Measurements from ENCODE around the gene NEK8.
"Not testable (repeated sequence)": the region's sequence is repeated elsewhere in the genome, so short reads cannot be mapped to it uniquely, and the experiment has no call there.

Gene NEK8

DNA sequence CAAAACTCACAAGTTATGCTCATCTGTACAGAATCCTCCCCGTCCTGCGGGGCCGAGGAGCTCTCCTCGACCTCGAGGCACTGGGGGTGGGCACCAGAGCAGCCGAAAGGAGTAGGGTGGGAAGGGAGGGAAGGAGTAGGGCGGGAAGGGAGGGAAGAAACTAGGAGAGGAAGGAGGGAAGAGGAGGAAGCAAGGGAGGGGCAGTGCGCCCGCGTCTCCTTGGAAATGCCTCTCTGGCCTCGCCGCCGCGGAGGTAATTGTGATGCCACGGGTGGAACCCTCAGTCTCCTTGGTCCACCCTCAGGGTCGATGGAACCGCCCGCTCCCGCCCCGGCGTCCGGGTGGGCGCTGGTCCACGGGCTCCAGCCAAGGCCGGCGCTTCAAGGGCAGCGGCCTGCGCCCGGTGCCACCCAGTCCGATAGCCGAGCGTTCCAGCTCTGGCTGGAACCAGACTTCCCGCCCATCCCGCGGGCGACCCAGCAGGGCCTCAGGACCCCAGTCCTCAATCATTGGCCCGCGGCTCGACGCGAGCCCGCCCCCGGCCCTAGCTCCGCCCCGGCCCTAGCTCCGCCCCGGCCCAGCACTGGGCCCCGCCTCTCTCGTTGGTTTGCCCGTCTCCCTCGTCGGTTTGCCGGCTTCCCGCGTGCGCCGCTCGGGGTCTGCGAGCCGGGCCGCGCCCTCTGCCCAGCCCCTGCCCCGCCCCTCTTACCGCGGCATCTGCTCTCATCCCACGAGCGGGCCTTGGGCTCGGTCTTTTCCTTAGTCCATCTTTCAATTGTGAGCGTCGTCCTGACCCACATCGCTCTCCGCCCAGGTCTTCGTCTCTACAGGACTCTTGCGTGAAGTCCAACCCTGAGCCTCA is 17.5 kb upstream of the NEK8 start:
- DNase-seq = peak; percentile 89

- DNase-seq = no peak
Observed at GRCh38 chr17:28711723-28712031, 16.9 kb upstream of the NEK8 start, which contains the start of gene PROCA1. PROCA1 (minus strand) TSS chr17:28711888; CDS start chr17:28711660, 228 bp downstream.

- DNase-seq = peak; percentile 78
Observed at GRCh38 chr17:28712032-28712704, 16.4 kb upstream of the NEK8 start.

DNA sequence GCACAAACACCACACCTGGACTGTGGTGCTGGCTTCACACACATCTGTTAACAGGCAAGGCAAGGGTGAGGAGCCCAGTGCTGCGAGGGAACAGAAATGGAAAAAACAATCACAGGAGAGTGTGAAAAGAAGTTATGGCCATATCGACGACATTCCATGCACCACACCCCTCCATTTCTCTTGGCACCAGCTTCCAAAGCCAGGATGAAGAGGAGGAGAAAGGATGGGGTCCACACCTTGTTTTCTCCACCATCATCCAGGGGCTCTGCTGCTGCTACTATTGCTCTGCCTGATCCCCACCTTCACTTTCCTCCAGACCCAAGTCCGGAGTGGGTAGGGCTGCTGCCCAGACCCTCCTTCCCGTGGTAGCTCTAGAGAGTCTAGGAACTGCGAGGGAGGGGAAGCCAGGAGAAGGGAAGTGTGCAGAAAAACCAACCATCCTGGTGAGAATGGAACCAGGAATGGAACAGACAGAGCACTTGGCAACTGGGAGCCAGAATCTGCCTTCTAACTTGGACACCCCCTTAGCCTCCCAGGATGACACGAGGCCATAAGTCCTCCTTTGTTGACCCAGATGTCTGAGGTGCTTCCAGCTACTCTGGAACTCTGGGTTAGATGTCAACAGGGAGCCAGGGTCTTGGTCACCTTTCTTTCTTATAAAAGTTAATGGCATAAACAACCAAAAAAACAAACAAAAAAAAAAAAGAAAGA is 15.7 kb upstream of the NEK8 start:
- DNase-seq = no peak

GRCh38 chr17:28714281-28714680 is 14.3 kb upstream of the NEK8 start:
- no peak for DNase-seq

GRCh38 chr17:28715217-28715616 is 13.4 kb upstream of the NEK8 start:
- DNase-seq = no peak

GRCh38 chr17:28716740-28717577 is 11.6 kb upstream of the NEK8 start:
- peak; percentile 13 for DNase-seq

GRCh38 chr17:28717578-28718332 is 10.8 kb upstream of the NEK8 start, which contains the start of gene RAB34:
RAB34 (minus strand) TSS chr17:28717868; CDS start chr17:28717266, 602 bp downstream.
- peak; percentile 46 for DNase-seq

- DNase-seq = no peak
Observed at GRCh38 chr17:28718333-28719020, 10.1 kb upstream of the NEK8 start.

GRCh38 chr17:28719021-28719433 is 9.6 kb upstream of the NEK8 start:
- DNase-seq = no peak

DNA sequence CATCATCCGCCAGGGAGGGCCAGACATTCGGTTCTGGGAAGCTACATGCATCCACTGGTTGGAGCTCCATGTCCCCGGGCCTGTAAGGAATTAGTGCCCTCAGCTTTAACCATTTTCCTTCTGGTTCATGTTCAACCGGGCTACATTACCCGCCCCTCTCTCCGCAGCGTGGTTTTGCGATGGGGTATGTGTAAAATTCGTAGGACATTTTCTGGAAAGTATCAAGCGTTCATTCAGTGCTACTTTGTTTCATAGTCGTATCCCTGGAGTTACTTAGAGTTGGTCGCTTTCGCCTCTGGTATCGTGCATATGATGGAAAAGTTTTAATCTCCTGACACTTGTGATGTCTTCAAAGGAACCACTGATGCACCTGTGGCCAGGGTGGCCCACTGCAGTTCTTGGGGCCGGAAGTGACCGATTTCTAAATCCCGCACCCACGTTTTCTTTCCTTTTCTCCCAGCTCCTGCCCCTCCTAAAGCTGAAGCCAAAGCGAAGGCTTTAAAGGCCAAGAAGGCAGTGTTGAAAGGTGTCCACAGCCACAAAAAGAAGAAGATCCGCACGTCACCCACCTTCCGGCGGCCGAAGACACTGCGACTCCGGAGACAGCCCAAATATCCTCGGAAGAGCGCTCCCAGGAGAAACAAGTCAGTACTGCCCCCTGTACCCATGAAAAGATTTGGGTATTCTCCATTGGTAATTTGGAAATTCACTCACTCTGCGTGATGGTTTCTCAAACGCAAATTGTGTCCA is 8.2 kb upstream of the NEK8 start:
- DNase-seq = no peak

DNA sequence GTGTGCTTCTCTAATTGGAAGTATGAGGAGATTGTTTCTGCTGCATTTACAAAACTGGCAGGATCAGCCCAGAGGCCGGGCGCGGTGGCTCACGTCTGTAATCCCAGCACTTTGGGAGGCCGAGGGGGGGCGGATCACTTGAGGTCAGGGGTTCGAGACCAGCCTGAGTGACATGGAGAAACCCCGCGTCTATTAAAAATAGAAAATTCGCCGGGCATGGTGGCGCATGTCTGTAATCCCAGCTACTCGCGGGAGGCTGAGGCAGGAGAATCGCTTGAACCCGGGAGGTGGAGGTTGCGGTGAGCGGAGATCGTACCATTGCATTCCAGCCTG is 7.6 kb upstream of the NEK8 start:
- DNase-seq = not testable (repeated sequence)

- no peak for DNase-seq
Observed at GRCh38 chr17:28722417-28723158, 6.0 kb upstream of the NEK8 start.

- DNase-seq = no peak
Observed at GRCh38 chr17:28723159-28723835, 5.3 kb upstream of the NEK8 start.

DNA sequence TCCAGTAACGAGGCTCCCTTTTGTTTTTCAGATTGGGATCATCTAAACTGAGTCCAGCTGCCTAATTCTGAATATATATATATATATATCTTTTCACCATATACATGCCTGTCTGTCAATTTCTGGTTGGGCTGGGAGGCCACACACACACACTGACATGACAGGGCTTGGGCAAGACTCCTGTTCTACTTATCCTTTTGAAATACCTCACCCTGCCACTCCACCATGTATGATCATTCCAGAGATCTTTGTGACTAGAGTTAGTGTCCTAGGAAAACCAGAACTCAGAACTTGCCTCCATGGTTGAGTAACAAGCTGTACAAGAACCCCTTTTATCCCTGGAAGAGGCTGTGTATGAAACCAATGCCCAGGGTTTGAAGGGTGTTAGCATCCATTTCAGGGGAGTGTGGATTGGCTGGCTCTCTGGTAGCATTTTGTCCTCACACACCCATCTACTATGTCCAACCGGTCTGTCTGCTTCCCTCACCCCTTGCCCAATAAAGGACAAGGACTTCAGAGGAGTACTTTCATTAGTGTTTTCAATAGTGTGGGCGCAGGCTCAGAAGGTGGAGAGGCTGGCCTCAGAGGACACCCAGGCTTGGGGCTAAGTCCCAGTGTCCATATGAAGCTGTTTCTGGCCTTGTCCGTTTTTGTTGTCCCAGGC is 4.6 kb upstream of the NEK8 start:
- not testable (repeated sequence) for DNase-seq

DNA sequence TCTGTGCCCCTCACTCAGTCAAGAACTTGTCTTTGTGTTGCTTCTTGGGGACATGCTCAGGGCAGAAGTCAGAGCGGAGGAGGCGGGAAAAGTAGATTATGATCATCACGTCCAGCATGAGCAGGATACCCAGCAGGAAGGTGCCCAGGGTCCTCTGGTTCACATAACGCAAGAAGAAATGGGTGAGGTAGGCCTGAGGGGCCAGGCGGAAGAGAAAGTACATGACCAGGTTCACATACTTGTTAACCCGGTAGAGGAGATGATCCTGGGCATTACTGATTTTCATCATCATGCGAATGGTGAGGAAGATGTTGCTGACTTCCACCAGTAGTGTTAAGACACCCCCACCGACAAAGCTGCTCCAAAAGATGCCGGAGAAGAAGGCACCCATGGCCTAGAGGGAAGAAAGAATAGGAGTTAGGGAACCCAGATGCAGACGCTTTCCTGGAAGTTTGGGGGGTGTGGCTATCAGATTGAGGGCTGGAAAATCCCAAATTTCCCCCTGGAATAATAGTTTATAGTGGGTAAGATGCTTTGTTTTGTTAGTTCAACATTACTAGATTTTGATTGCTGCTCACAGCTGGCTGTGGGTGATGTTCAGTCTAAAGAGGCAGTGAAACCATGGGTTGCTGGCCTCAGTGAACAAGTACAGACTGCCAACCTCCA is 4.0 kb upstream of the NEK8 start:
- DNase-seq = peak; percentile 12

DNA sequence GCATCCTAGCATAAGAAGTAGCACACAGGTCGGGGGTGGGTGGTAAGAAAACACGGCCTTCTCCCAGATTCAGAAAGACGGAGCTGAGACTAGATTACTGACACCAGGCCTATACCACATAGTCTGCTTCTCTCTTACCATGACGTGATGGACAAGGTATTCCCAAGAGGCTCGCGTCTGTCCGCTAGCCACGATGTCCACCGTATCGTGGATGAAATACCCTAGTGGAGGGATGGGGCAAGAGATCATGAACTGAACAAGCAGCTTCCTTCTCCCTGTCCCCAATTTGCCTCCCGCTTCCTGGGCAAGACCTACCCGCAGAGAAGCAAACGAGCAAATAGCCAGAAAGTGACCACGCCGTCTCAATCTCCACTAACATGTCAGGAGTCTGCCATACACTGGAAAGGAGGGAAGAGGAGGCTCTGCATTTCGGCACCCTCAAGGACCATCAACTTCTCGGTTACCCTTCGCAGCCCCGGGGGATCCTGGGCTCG is 3.4 kb upstream of the NEK8 start:
- DNase-seq = peak; percentile 7

GRCh38 chr17:28725660-28726225 is 2.8 kb upstream of the NEK8 start:
- DNase-seq = no peak
